NCI-H2227 (cell line): Measurements from ENCODE around the gene MRPL45.
A peak's percentile ranks its signal among the peaks of the same experiment; 100 is the strongest.
"Not testable (repeated sequence)": the region's sequence is repeated elsewhere in the genome, so short reads cannot be mapped to it uniquely, and the experiment has no call there.

Experiments
- DNase-seq: peaks from one replicate; lab custom pipeline; 2025; ENCODE audit not compliant: unreplicated experiment; lab: John Stamatoyannopoulos, UW

The MRPL45 gene

GRCh38 chr17:38296834-38297517 lies at the start of gene MRPL45:
Gene MRPL45, plus strand, starts transcription at chr17:38297168. Its CDS starts 16 bp downstream, at chr17:38297184.
- DNase-seq, result peak; percentile 98

- not testable (repeated sequence) for DNase-seq
Observed at GRCh38 chr17:38253191-38253590, 43.8 kb upstream of the MRPL45 start.

GRCh38 chr17:38254357-38254756 lies 42.6 kb upstream of the MRPL45 start:
- not testable (repeated sequence) for DNase-seq

GRCh38 chr17:38257013-38257621 lies 39.9 kb upstream of the MRPL45 start:
- peak; percentile 94 for DNase-seq

- not testable (repeated sequence) for DNase-seq
Observed at GRCh38 chr17:38265974-38266506, 30.9 kb upstream of the MRPL45 start.

- not testable (repeated sequence) for DNase-seq
Observed at GRCh38 chr17:38266571-38266970, 30.4 kb upstream of the MRPL45 start.

GRCh38 chr17:38268138-38268537 lies 28.8 kb upstream of the MRPL45 start:
- not testable (repeated sequence) for DNase-seq

GRCh38 chr17:38269045-38269444 lies 27.9 kb upstream of the MRPL45 start:
- not testable (repeated sequence) for DNase-seq

- DNase-seq, result not testable (repeated sequence)
Observed at GRCh38 chr17:38269552-38269951, 27.4 kb upstream of the MRPL45 start.

- not testable (repeated sequence) for DNase-seq
Observed at GRCh38 chr17:38285994-38286393, 11.0 kb upstream of the MRPL45 start.

GRCh38 chr17:38286501-38287091 lies 10.4 kb upstream of the MRPL45 start:
- not testable (repeated sequence) for DNase-seq

GRCh38 chr17:38288217-38288827 lies 8.6 kb upstream of the MRPL45 start:
- peak; percentile 2 for DNase-seq

GRCh38 chr17:38289760-38290159 lies 7.2 kb upstream of the MRPL45 start:
- not testable (repeated sequence) for DNase-seq

GRCh38 chr17:38295602-38296365 lies 1.2 kb upstream of the MRPL45 start:
- peak; percentile 22 for DNase-seq

GRCh38 chr17:38315497-38315896 lies 18.5 kb downstream of the MRPL45 start:
- no peak for DNase-seq

GRCh38 chr17:38317081-38317480 lies 20.1 kb downstream of the MRPL45 start:
- DNase-seq, result no peak

- DNase-seq, result no peak
Observed at GRCh38 chr17:38320482-38320881, 23.5 kb downstream of the MRPL45 start.

- DNase-seq, result peak; percentile 76
Observed at GRCh38 chr17:38322156-38322779, 25.3 kb downstream of the MRPL45 start.

GRCh38 chr17:38322897-38323296 lies 25.9 kb downstream of the MRPL45 start:
- DNase-seq, result no peak

GRCh38 chr17:38324141-38324697 lies 27.3 kb downstream of the MRPL45 start:
- no peak for DNase-seq
